IMR-90 (cell line): ENCODE data around the gene NUDT7. TPM values are rescaled to one million over a fixed set of nuclear protein-coding genes. Genes with fewer than 3 reads are reported as not detected.

ENCODE experiments used
- ATAC-seq: fragments of 200-7000 bp; cut with Tn5 transposase; 2 replicates; pipeline ENCODE4 v1.9.1; 2020; ENCODE audit warnings: low read depth, mild to moderate bottlenecking, moderate library complexity
- BruUV-seq: library from RNA; stranded (reverse); fragments of 400-500 nt; replicated peaks from 2 replicates; lab custom pipeline; 2021; lab: Mats Ljungman, UMichigan
- CTCF ChIA-PET: fragments of 300-600 bp; formaldehyde crosslinking; extraction: SDS; loops from one replicate; lab custom pipeline; 2021; ENCODE audit warnings: antibody characterized with exemption; lab: Yijun Ruan, JAX
- POLR2A ChIA-PET: fragments of 300-600 bp; sonication (Branson Sonifier 250); formaldehyde crosslinking; loops from one replicate; lab custom pipeline; 2022; ENCODE audit warnings: antibody characterized with exemption; ENCODE audit not compliant: unreplicated experiment; lab: Charles Lee
- DNase-seq: peaks from one replicate; pipeline ENCODE4 v3.0.0; 2013
- H2AFZ ChIP-seq: replicated peaks from 2 replicates; pipeline ENCODE3; 2013; ENCODE audit warnings: low read length, mild to moderate bottlenecking; ENCODE audit not compliant: poor library complexity
- H2AK5ac ChIP-seq: 2 replicates; pipeline ENCODE4 v1.6.1; 2013; ENCODE audit warnings: low read depth, low read length, inconsistent platforms
- H2AK9ac ChIP-seq: replicated peaks from 2 replicates; pipeline ENCODE3; 2013; ENCODE audit warnings: mild to moderate bottlenecking, low read depth, low read length, moderate library complexity; ENCODE audit not compliant: poor library complexity
- H2BK120ac ChIP-seq: 2 replicates; pipeline ENCODE4 v1.6.1; 2013; ENCODE audit warnings: low read depth, low read length, inconsistent platforms
- H2BK15ac ChIP-seq: 3 replicates; pipeline ENCODE4 v1.6.1; 2013; ENCODE audit warnings: low read depth, low read length, inconsistent platforms
- H2BK20ac ChIP-seq: 2 replicates; pipeline ENCODE4 v1.6.1; 2013; ENCODE audit warnings: low read depth, mild to moderate bottlenecking, inconsistent platforms, low read length, moderate library complexity
- H2BK5ac ChIP-seq: 2 replicates; pipeline ENCODE4 v1.6.1; 2013; ENCODE audit warnings: mild to moderate bottlenecking, low read depth, low read length, inconsistent platforms; ENCODE audit not compliant: poor library complexity, severe bottlenecking
- H3K14ac ChIP-seq: replicated peaks from 2 replicates; pipeline ENCODE4 v1.6.1; 2013; ENCODE audit warnings: low read depth, low read length, inconsistent platforms
- H3K18ac ChIP-seq: 2 replicates; pipeline ENCODE4 v1.6.1; 2013; ENCODE audit warnings: low read depth, low read length, control low read depth
- H3K23ac ChIP-seq: 2 replicates; pipeline ENCODE4 v1.6.1; 2013; ENCODE audit warnings: low read depth, low read length, inconsistent platforms
- H3K27ac ChIP-seq: 2 replicates; pipeline ENCODE4 v1.5.1; 2013; ENCODE audit warnings: mild to moderate bottlenecking, control low read depth, low read length; ENCODE audit not compliant: insufficient read depth
- H3K27me3 ChIP-seq: 2 replicates; pipeline ENCODE4 v1.6.1; 2013; ENCODE audit warnings: low read length; ENCODE audit not compliant: control insufficient read depth, insufficient read depth
- H3K36me3 ChIP-seq: 2 replicates; pipeline ENCODE4 v1.6.1; 2013; ENCODE audit warnings: low read length, mixed read lengths; ENCODE audit not compliant: control insufficient read depth, insufficient read depth
- H3K4ac ChIP-seq: 2 replicates; pipeline ENCODE4 v1.6.1; 2013; ENCODE audit warnings: low read depth, low read length, inconsistent platforms
- H3K4me1 ChIP-seq: 2 replicates; pipeline ENCODE4 v1.6.1; 2013; ENCODE audit warnings: low read length, mixed read lengths; ENCODE audit not compliant: control insufficient read depth, insufficient read depth
- H3K4me2 ChIP-seq: 2 replicates; pipeline ENCODE4 v1.6.1; 2013; ENCODE audit warnings: low read depth, mild to moderate bottlenecking, control low read depth, low read length, moderate library complexity
- H3K4me3 ChIP-seq: 2 replicates; pipeline ENCODE4 v1.5.1; 2013; ENCODE audit warnings: low read depth, mild to moderate bottlenecking, control low read depth, low read length, moderate library complexity; ENCODE audit not compliant: insufficient read depth
- H3K56ac ChIP-seq: 2 replicates; pipeline ENCODE4 v1.6.1; 2013; ENCODE audit warnings: low read length, inconsistent platforms; ENCODE audit not compliant: insufficient read depth; ENCODE audit errors: extremely low read depth
- H3K79me1 ChIP-seq, 2 experiments: 2 replicates each; pipeline ENCODE4 v1.6.1; 2013; ENCODE audit warnings: low read length in 2 of 2, inconsistent platforms in 1 of 2, low read depth in 1 of 2
- H3K9ac ChIP-seq: 2 replicates; pipeline ENCODE4 v1.6.1; 2013; ENCODE audit warnings: low read depth, low read length, control low read depth
- H3K9me1 ChIP-seq: 2 replicates; pipeline ENCODE4 v1.6.1; 2013; ENCODE audit warnings: low read length, inconsistent platforms; ENCODE audit not compliant: insufficient read depth
- H3K9me3 ChIP-seq: 2 replicates; pipeline ENCODE4 v1.6.1; 2013; ENCODE audit warnings: low read length; ENCODE audit not compliant: control insufficient read depth, insufficient read depth
- H4K20me1 ChIP-seq: 2 replicates; pipeline ENCODE4 v1.6.1; 2013; ENCODE audit warnings: low read length, inconsistent platforms; ENCODE audit not compliant: insufficient read depth
- H4K5ac ChIP-seq: 2 replicates; pipeline ENCODE4 v1.6.1; 2013; ENCODE audit warnings: mild to moderate bottlenecking, low read depth, low read length, control low read depth
- H4K8ac ChIP-seq, 2 experiments: 2 replicates each; pipeline ENCODE4 v1.6.1; 2013; ENCODE audit warnings: low read depth in 2 of 2, low read length in 2 of 2, control low read depth in 1 of 2, inconsistent platforms in 1 of 2
- H4K91ac ChIP-seq: 2 replicates; pipeline ENCODE4 v1.6.1; 2013; ENCODE audit warnings: low read depth, low read length, inconsistent platforms; ENCODE audit not compliant: insufficient read depth
- BHLHE40 ChIP-seq: fragments of 150-350 bp; IDR thresholded peaks from 2 replicates; pipeline ENCODE4 v1.6.1; 2016; ENCODE audit warnings: mild to moderate bottlenecking, low read depth, low read length
- CEBPB ChIP-seq: IDR thresholded peaks from 2 replicates; pipeline ENCODE4 v1.6.1; 2012; ENCODE audit warnings: low read depth, low read length, improper control_type of control experiment
- CHD1 ChIP-seq: IDR thresholded peaks from 2 replicates; pipeline ENCODE4 v1.6.1; 2012; ENCODE audit warnings: low read depth, low read length, improper control_type of control experiment
- FOS ChIP-seq: fragments of 150-350 bp; IDR thresholded peaks from 2 replicates; pipeline ENCODE4 v1.6.1; 2016; ENCODE audit warnings: low read depth, low read length
- MAFK ChIP-seq: IDR thresholded peaks from 2 replicates; pipeline ENCODE4 v1.6.1; 2012; ENCODE audit warnings: low read depth, low read length, improper control_type of control experiment
- MAZ ChIP-seq: IDR thresholded peaks from 2 replicates; pipeline ENCODE4 v1.6.1; 2012; ENCODE audit warnings: low read depth, mild to moderate bottlenecking, low read length, improper control_type of control experiment, moderate library complexity, borderline replicate concordance
- MXI1 ChIP-seq: IDR thresholded peaks from 2 replicates; pipeline ENCODE4 v1.6.1; 2012; ENCODE audit warnings: low read depth, mild to moderate bottlenecking, low read length, moderate library complexity, borderline replicate concordance
- NFE2L2 ChIP-seq: fragments of 150-350 bp; IDR thresholded peaks from 2 replicates; pipeline ENCODE4 v1.6.1; 2016; ENCODE audit warnings: low read depth, mild to moderate bottlenecking, low read length
- POLR2A ChIP-seq: IDR thresholded peaks from 2 replicates; pipeline ENCODE4 v1.6.1; 2012; ENCODE audit warnings: mild to moderate bottlenecking, low read depth, low read length
- RAD21 ChIP-seq: IDR thresholded peaks from 2 replicates; pipeline ENCODE4 v1.6.1; 2012; ENCODE audit warnings: low read length, improper control_type of control experiment
- RCOR1 ChIP-seq: IDR thresholded peaks from 2 replicates; pipeline ENCODE4 v1.6.1; 2012; ENCODE audit warnings: mild to moderate bottlenecking, low read length, improper control_type of control experiment; ENCODE audit not compliant: insufficient replicate concordance
- RFX5 ChIP-seq: IDR thresholded peaks from 2 replicates; pipeline ENCODE4 v1.8.0; 2012; ENCODE audit warnings: low read depth, mild to moderate bottlenecking, low read length, moderate library complexity
- SMC3 ChIP-seq: fragments of 150-350 bp; IDR thresholded peaks from 2 replicates; pipeline ENCODE4 v1.6.1; 2016; ENCODE audit warnings: low read depth, mild to moderate bottlenecking, antibody characterized with exemption, low read length, moderate library complexity
- WGBS, 2 experiments: methylation state at CpG; one replicate each; pipeline versions ENCODE4 v1.1.5 to v1.1.7; 2013; ENCODE audit warnings: missing lambda C conversion rate in 2 of 2; ENCODE audit not compliant: insufficient read length in 1 of 2; ENCODE audit errors: extremely low coverage in 2 of 2; 5-methylcytosine and 5-hydroxymethylcytosine counted together
- dilution Hi-C: fragments of 300-500 bp; cut with HindIII; formaldehyde crosslinking; loops from one replicate; pipeline ENCODE4 v1.14.3; 2018; ENCODE audit warnings: low sequenced_read_pairs; ENCODE audit not compliant: unreplicated experiment
- in situ Hi-C: fragments of 300-500 bp; cut with MboI; formaldehyde crosslinking; loops from 3 replicates; pipeline ENCODE4 v1.14.3; 2019; ENCODE audit warnings: low sequenced_read_pairs, inconsistent platforms, mixed read lengths
- intact Hi-C: fragments of 100-400 bp; cut with micrococcal nuclease; formaldehyde crosslinking; loops from 2 replicates; pipeline ENCODE4 v1.10.0; 2022
- polyA plus RNA-seq, 3 experiments: library from polyadenylated mRNA; depleted of rRNA; stranded (reverse); fragments of >200 nt; gene quantifications; 2 replicates each; pipeline ENCODE4 v1.2.3, GENCODE V29; 2012; ENCODE audit warnings: low replicate concordance in 1 of 3
- total RNA-seq: library from RNA; depleted of rRNA; stranded (reverse); fragments of >200 nt; gene quantifications from 2 replicates; pipeline ENCODE4 v1.2.3, GENCODE V29; 2012
- TF ChIP-seq, protein P1 (sequence below): conservative IDR thresholded peaks from 2 replicates; pipeline ENCODE4 v1.5.1; 2012; ENCODE audit warnings: mild to moderate bottlenecking, low read depth, low read length, improper control_type of control experiment
- TF ChIP-seq, protein P2 (sequence below): fragments of 150-350 bp; IDR thresholded peaks from 2 replicates; pipeline ENCODE4 v1.6.1; 2016; ENCODE audit warnings: low read depth, mild to moderate bottlenecking, low read length, moderate library complexity, borderline replicate concordance
- TF ChIP-seq, protein P3 (sequence below): fragments of 150-350 bp; IDR thresholded peaks from 2 replicates; pipeline ENCODE4 v1.6.1; 2017; ENCODE audit warnings: mild to moderate bottlenecking, antibody characterized with exemption, low read length, low read depth

Gene NUDT7
- total and polyA plus RNA-seq, 2 of the 4 experiments (the other 2 are of a cell fraction) = 4.3 to 6.2 TPM

GRCh38 chr16:77762262-77762661, 39.9 kb downstream of the NUDT7 start:
- dilution Hi-C loops = no loop called here
- POLR2A ChIA-PET = no interaction called here
- in situ Hi-C loops = no loop called here

More at GRCh38 chr16:77762262-77762661, 39.9 kb downstream of the NUDT7 start:
- H4K91ac ChIP-seq = no peak overlapping the region
- no peak overlapping the region for H3K4ac ChIP-seq
- H3K23ac ChIP-seq = no peak overlapping the region
- H3K4me2 ChIP-seq = no peak overlapping the region
- no peak overlapping the region for H2AFZ ChIP-seq
- no peak for DNase-seq
- intact Hi-C loops = no loop called here
- H3K9me1 ChIP-seq = no peaks in the 10 kb centered on the region; the same call in 1 of the 2 replicates
- no TSS peak for BruUV-seq
- H2AK9ac ChIP-seq = no peak overlapping the region
- no peaks in the 10 kb centered on the region for H4K20me1 ChIP-seq
- H3K56ac ChIP-seq = no peak overlapping the region
- H2BK5ac ChIP-seq = no peak overlapping the region
- H3K14ac ChIP-seq = no peak overlapping the region
- 20% methylated on average over 1 of the region's 2 CpGs; no CpG with 5 or more reads in 1 of the 2 experiments for WGBS, 2 experiments
- H2AK5ac ChIP-seq = no peak overlapping the region
- H2BK15ac ChIP-seq = no peak overlapping the region
- no peak overlapping the region for H3K4me3 ChIP-seq
- TF ChIP-seq BHLHE40 (no peak), POLR2A (no peak), FOS (no peak), RAD21 (no peak), MAFK (no peak), RCOR1 (no peak), RFX5 (no peak), MXI1 (no peak), SMC3 (no peak), MAZ (no peak), CEBPB (no peak), CHD1 (no peak), NFE2L2 (no peak)
- TF ChIP-seq, protein P1, sequence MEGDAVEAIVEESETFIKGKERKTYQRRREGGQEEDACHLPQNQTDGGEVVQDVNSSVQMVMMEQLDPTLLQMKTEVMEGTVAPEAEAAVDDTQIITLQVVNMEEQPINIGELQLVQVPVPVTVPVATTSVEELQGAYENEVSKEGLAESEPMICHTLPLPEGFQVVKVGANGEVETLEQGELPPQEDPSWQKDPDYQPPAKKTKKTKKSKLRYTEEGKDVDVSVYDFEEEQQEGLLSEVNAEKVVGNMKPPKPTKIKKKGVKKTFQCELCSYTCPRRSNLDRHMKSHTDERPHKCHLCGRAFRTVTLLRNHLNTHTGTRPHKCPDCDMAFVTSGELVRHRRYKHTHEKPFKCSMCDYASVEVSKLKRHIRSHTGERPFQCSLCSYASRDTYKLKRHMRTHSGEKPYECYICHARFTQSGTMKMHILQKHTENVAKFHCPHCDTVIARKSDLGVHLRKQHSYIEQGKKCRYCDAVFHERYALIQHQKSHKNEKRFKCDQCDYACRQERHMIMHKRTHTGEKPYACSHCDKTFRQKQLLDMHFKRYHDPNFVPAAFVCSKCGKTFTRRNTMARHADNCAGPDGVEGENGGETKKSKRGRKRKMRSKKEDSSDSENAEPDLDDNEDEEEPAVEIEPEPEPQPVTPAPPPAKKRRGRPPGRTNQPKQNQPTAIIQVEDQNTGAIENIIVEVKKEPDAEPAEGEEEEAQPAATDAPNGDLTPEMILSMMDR = no peak
- TF ChIP-seq, protein P2, sequence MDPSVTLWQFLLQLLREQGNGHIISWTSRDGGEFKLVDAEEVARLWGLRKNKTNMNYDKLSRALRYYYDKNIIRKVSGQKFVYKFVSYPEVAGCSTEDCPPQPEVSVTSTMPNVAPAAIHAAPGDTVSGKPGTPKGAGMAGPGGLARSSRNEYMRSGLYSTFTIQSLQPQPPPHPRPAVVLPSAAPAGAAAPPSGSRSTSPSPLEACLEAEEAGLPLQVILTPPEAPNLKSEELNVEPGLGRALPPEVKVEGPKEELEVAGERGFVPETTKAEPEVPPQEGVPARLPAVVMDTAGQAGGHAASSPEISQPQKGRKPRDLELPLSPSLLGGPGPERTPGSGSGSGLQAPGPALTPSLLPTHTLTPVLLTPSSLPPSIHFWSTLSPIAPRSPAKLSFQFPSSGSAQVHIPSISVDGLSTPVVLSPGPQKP = no peak
- TF ChIP-seq, protein P3, sequence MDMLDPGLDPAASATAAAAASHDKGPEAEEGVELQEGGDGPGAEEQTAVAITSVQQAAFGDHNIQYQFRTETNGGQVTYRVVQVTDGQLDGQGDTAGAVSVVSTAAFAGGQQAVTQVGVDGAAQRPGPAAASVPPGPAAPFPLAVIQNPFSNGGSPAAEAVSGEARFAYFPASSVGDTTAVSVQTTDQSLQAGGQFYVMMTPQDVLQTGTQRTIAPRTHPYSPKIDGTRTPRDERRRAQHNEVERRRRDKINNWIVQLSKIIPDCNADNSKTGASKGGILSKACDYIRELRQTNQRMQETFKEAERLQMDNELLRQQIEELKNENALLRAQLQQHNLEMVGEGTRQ = no peak
- H3K79me1 ChIP-seq = no peaks in the 10 kb centered on the region
- H2BK120ac ChIP-seq = no peak overlapping the region
- H3K4me1 ChIP-seq = peaks cover 7% of the 10 kb centered on the region
- H3K9me3 ChIP-seq = no peaks in the 10 kb centered on the region
- no peak overlapping the region for H4K8ac ChIP-seq
- no peak overlapping the region for H2BK20ac ChIP-seq
- ATAC-seq = no peak
- H3K27ac ChIP-seq = no peak overlapping the region
- no peaks in the 10 kb centered on the region for H3K36me3 ChIP-seq
- no peak overlapping the region for H3K18ac ChIP-seq
- no peak overlapping the region for H4K5ac ChIP-seq
- CTCF ChIA-PET = no interaction called here
- H3K27me3 ChIP-seq = no peaks in the 10 kb centered on the region
- no peak overlapping the region for H3K9ac ChIP-seq
